WERI-Rb-1 (cell line): Measurements from ENCODE around the gene SLC9A4.

Source experiments
- DNase-seq: peaks from one replicate; pipeline ENCODE4 v3.0.0-alpha.2; 2020
- H3K27ac ChIP-seq: fragments of 250-450 bp; sonication (Bioruptor Pico); 2 replicates; pipeline ENCODE4 v1.5.1; 2020; ENCODE audit warnings: mild to moderate bottlenecking, moderate library complexity
- H3K27me3 ChIP-seq: fragments of 250-450 bp; sonication (Bioruptor Pico); 2 replicates; pipeline ENCODE4 v1.5.1; 2021; ENCODE audit warnings: mild to moderate bottlenecking, low read depth, moderate library complexity; ENCODE audit not compliant: insufficient read depth, severe bottlenecking
- H3K36me3 ChIP-seq: fragments of 250-450 bp; sonication (Bioruptor Pico); 2 replicates; pipeline ENCODE4 v1.5.1; 2020; ENCODE audit warnings: mild to moderate bottlenecking, moderate library complexity
- H3K4me3 ChIP-seq: 2 replicates; pipeline ENCODE4 v1.5.1; 2011; ENCODE audit warnings: low read depth, mild to moderate bottlenecking, control low read depth, low read length
- H3K9me3 ChIP-seq: fragments of 250-450 bp; sonication (Bioruptor Pico); 2 replicates; pipeline ENCODE4 v1.5.1; 2021; ENCODE audit warnings: mild to moderate bottlenecking, moderate library complexity; ENCODE audit not compliant: severe bottlenecking
- TF ChIP-seq, protein P1 (sequence below): IDR thresholded peaks from 2 replicates; pipeline ENCODE4 v1.5.1; 2011; ENCODE audit warnings: low read depth, mild to moderate bottlenecking, control low read depth, inconsistent platforms, low read length

The SLC9A4 gene

GRCh38 chr2:102474785-102475184 lies 1.8 kb downstream of the SLC9A4 start:
- no peak overlapping the region for H3K4me3 ChIP-seq
- H3K9me3 ChIP-seq, result peaks cover 2% of the 10 kb centered on the region
- H3K36me3 ChIP-seq, result no peaks in the 10 kb centered on the region
- peaks cover 54% of the 10 kb centered on the region for H3K27me3 ChIP-seq
- DNase-seq, result no peak
- TF ChIP-seq, protein P1, sequence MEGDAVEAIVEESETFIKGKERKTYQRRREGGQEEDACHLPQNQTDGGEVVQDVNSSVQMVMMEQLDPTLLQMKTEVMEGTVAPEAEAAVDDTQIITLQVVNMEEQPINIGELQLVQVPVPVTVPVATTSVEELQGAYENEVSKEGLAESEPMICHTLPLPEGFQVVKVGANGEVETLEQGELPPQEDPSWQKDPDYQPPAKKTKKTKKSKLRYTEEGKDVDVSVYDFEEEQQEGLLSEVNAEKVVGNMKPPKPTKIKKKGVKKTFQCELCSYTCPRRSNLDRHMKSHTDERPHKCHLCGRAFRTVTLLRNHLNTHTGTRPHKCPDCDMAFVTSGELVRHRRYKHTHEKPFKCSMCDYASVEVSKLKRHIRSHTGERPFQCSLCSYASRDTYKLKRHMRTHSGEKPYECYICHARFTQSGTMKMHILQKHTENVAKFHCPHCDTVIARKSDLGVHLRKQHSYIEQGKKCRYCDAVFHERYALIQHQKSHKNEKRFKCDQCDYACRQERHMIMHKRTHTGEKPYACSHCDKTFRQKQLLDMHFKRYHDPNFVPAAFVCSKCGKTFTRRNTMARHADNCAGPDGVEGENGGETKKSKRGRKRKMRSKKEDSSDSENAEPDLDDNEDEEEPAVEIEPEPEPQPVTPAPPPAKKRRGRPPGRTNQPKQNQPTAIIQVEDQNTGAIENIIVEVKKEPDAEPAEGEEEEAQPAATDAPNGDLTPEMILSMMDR, result no peak
- H3K27ac ChIP-seq, result no peak overlapping the region

DNA sequence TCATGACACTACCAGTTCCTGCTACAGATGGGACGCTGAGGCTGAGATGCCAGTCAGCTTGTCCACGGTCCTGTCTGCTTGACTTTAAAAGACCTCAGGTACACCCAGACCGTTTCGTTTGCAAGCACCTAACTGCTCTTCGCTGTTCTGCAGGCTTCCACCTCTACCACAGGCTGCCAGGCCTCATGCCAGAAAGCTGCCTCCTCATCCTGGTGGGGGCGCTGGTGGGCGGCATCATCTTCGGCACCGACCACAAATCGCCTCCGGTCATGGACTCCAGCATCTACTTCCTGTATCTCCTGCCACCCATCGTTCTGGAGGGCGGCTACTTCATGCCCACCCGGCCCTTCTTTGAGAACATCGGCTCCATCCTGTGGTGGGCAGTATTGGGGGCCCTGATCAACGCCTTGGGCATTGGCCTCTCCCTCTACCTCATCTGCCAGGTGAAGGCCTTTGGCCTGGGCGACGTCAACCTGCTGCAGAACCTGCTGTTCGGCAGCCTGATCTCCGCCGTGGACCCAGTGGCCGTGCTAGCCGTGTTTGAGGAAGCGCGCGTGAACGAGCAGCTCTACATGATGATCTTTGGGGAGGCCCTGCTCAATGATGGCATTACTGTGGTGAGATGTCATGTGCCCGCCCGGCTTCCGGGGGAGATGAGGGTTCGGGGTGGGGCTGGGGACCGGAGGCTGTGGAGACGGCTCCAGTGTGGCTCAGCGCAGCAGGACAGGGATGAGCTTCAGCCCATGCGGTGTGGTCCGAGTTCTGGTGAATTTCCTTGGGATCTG lies 5.9 kb downstream of the SLC9A4 start:
- TF ChIP-seq, protein P1, result no peak
- Histone ChIP-seq H3K27me3 (peaks cover 68% of the 10 kb centered on the region), H3K9me3 (no peaks in the 10 kb centered on the region), H3K4me3 (no peak overlapping the region), H3K27ac (no peak overlapping the region), H3K36me3 (no peaks in the 10 kb centered on the region)
- DNase-seq, result no peak

DNA sequence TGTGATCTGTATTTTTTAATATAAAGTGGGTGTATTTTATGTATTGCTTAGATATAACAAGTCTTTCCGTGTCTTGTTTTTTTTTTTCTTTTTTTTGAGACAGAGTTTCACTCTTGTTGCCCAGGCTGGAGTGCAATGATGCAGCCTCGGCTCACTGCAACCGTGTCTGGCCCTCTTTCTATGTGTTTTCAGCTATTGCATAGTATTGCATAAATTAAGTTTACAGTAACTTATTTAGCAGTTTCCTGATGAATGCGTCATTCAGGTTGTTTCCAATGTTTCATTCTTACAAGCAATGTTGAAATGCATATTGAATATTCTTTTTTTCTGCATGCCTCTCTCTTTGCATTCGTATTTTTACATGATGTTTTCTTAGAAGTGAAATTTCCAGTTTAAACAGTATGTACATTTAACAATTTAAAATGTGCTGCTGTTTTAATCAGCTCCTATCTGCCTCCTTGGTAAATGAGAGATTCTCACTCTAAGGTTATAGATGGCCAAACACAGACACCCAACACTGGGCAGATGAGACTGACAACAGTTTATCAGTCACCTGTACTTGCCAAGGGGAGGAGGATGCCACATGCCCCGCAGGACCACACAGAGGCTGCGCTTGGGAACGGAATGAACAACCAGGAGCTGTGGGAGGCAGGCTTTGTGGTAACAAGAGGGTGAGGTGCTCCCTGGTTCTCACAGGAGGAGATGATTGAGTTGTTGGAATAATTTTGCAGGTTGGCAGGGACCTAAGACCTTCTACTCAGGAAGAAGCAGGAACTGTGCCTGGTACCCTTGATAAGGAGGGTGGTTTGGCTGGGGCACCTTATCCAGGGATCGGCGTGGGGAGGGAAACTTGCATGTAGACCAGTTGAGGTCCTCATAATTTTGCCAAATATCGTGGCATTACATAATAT lies 7.5 kb downstream of the SLC9A4 start:
- DNase-seq, result no peak
- TF ChIP-seq, protein P1, result no peak
- no peak overlapping the region for H3K27ac ChIP-seq

GRCh38 chr2:102481931-102482330 lies 8.9 kb downstream of the SLC9A4 start:
- Histone ChIP-seq H3K36me3 (no peaks in the 10 kb centered on the region), H3K9me3 (no peaks in the 10 kb centered on the region), H3K27ac (no peak overlapping the region), H3K27me3 (peaks cover 71% of the 10 kb centered on the region), H3K4me3 (no peak overlapping the region)
- no peak for DNase-seq
- TF ChIP-seq, protein P1, result no peak

More for the DNA sequence above, 7.5 kb downstream of the SLC9A4 start:
- Histone ChIP-seq H3K4me3 (no peak overlapping the region), H3K27me3 (peaks cover 68% of the 10 kb centered on the region), H3K9me3 (no peaks in the 10 kb centered on the region), H3K36me3 (no peaks in the 10 kb centered on the region)

- DNase-seq, result no peak
- H3K27ac ChIP-seq, result no peak overlapping the region
- no peak overlapping the region for H3K4me3 ChIP-seq
- H3K27me3 ChIP-seq, result peaks cover 72% of the 10 kb centered on the region
- TF ChIP-seq, protein P1, result no peak
- no peaks in the 10 kb centered on the region for H3K36me3 ChIP-seq
- H3K9me3 ChIP-seq, result no peaks in the 10 kb centered on the region
Measured at GRCh38 chr2:102483086-102483485, 10.1 kb downstream of the SLC9A4 start.
